Glutamatergic neuron (in vitro differentiated cells): Measurements from ENCODE around the gene GRID1. TPM values are rescaled to one million over a fixed set of nuclear protein-coding genes. Genes with fewer than 3 reads are reported as not detected.

Source experiments
- DNase-seq: peaks from one replicate; pipeline ENCODE4 v3.0.0; 2022
- H3K27ac Mint-ChIP-seq: one replicate; pipeline ENCODE4 v1.8.0; 2020; ENCODE audit warnings: mild to moderate bottlenecking, mixed read lengths, inconsistent platforms; ENCODE audit not compliant: unreplicated experiment
- H3K27me3 Mint-ChIP-seq: one replicate; pipeline ENCODE4 v1.8.0; 2020; ENCODE audit warnings: mild to moderate bottlenecking, moderate library complexity, mixed read lengths, inconsistent platforms; ENCODE audit not compliant: unreplicated experiment
- H3K36me3 Mint-ChIP-seq: one replicate; pipeline ENCODE4 v1.8.0; 2020; ENCODE audit warnings: mild to moderate bottlenecking, mixed read lengths, inconsistent platforms; ENCODE audit not compliant: unreplicated experiment
- H3K4me1 Mint-ChIP-seq: one replicate; pipeline ENCODE4 v1.8.0; 2020; ENCODE audit warnings: mild to moderate bottlenecking, low read depth, mixed read lengths, inconsistent platforms; ENCODE audit not compliant: unreplicated experiment
- H3K4me3 Mint-ChIP-seq: one replicate; pipeline ENCODE4 v1.8.0; 2020; ENCODE audit warnings: mild to moderate bottlenecking, mixed read lengths, inconsistent platforms; ENCODE audit not compliant: unreplicated experiment
- H3K9me3 Mint-ChIP-seq: one replicate; pipeline ENCODE4 v1.8.0; 2020; ENCODE audit warnings: mild to moderate bottlenecking, moderate library complexity, mixed read lengths, inconsistent platforms; ENCODE audit not compliant: unreplicated experiment
- CTCF ChIP-seq: fragments of 200-600 bp; sonication (generic); IDR thresholded peaks from one replicate; pipeline ENCODE4 v1.5.0; 2021; ENCODE audit not compliant: partially characterized antibody, unreplicated experiment
- total RNA-seq: library from RNA; stranded (reverse); fragmentation: NEBNext Ultra II Directional; extraction: Animal tissue kit (Norgen Biotek cat#: 25700); gene quantifications from one replicate; pipeline ENCODE4 v1.2.1, GENCODE V29; 2021; ENCODE audit not compliant: unreplicated experiment

The GRID1 gene
- total RNA-seq, 1 donor from 2014 or later, result 8.0 TPM

GRCh38 chr10:86355571-86356038, 11.0 kb downstream of the GRID1 start:
- TF ChIP-seq CTCF, result no peak
- H3K27ac Mint-ChIP-seq, result no peak overlapping the region
- peaks cover 10% of the 10 kb centered on the region for H3K27me3 Mint-ChIP-seq
- H3K36me3 Mint-ChIP-seq, result no peaks in the 10 kb centered on the region
- H3K4me1 Mint-ChIP-seq, result no peaks in the 10 kb centered on the region
- no peak overlapping the region for H3K4me3 Mint-ChIP-seq
- no peak for DNase-seq
- peaks cover 2% of the 10 kb centered on the region for H3K9me3 Mint-ChIP-seq

DNA sequence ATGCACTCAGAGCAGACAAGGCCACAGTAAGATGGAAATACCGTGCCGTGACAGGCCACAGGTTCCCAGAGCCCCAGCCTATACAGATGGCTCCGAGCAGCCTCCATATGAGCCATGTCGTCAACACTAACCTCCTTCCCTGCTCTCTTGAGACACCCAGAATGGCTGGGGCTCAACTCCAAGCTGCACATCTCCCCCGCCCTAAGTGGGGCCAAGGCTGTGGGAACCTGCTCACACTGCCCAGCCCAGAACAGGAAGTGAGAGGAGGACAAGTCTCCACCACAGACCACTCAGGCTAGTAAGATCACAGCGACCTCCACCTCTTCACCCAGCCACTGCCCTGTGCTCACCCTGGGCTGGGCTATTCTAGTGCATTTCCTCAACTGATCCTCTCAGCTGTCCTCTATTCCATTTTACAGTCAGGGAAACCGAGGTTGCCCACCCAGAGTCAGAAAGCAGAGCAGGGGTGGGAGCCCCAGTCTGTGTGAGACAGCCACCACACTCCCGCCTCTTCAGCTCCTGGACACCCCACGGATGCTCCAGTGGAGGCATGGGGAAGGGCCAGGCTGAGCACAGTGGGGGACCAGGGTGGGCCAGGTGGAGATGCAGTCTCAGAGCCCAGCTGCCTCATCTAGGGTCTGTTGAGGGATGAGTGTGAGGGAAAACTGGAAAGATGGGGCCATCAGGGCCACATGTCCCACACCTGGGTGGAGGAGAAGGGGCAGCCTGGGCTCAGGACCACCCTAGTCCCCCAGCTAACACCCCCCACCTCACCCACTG, 11.6 kb downstream of the GRID1 start:
- Mint-ChIP-seq H3K4me1 (no peaks in the 10 kb centered on the region), H3K27me3 (peaks cover 14% of the 10 kb centered on the region), H3K9me3 (peaks cover 2% of the 10 kb centered on the region), H3K4me3 (no peak overlapping the region), H3K36me3 (no peaks in the 10 kb centered on the region), H3K27ac (no peak overlapping the region)
- no peak for DNase-seq
- no peak for TF ChIP-seq CTCF

- Mint-ChIP-seq H3K4me3 (no peak overlapping the region), H3K27me3 (peaks cover 19% of the 10 kb centered on the region), H3K9me3 (peaks cover 2% of the 10 kb centered on the region), H3K4me1 (no peaks in the 10 kb centered on the region), H3K27ac (no peak overlapping the region), H3K36me3 (no peaks in the 10 kb centered on the region)
- no peak for TF ChIP-seq CTCF
- DNase-seq, result no peak
Observed at GRCh38 chr10:86353506-86354485, 12.8 kb downstream of the GRID1 start.

GRCh38 chr10:86350897-86351296, 15.7 kb downstream of the GRID1 start:
- H3K4me3 Mint-ChIP-seq, result no peak overlapping the region
- peaks cover 2% of the 10 kb centered on the region for H3K9me3 Mint-ChIP-seq
- peaks cover 18% of the 10 kb centered on the region for H3K27me3 Mint-ChIP-seq
- peaks cover 1% of the 10 kb centered on the region for H3K4me1 Mint-ChIP-seq
- no peak for DNase-seq
- no peak for TF ChIP-seq CTCF
- H3K27ac Mint-ChIP-seq, result no peak overlapping the region
- H3K36me3 Mint-ChIP-seq, result no peaks in the 10 kb centered on the region
